Measurements from ENCODE around the gene RRP8. TPM values are rescaled to one million over a fixed set of nuclear protein-coding genes. Genes with fewer than 3 reads are reported as not detected.

RRP8 gene
- total RNA-seq, 2 donors from 2014 or later: 5.4 to 8.9 TPM

DNA sequence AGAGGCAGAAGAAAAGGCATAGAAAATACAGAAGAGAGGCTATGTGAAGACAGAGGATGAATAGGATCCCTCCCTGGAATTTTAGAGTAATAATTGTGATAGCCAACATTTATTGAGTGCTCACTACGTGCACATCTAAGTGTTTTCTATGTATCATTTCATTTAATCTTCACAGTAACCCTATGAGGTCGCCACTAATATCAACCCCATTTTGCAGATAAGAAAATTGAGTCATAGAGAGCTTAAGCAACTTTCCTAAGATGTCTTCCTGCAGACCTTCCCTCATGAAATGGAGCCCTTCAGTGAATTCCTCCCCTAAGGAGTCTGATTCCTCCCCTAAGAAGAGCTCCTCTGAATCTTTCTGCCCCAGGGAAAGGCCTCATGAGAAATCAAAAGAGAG is 38.1 kb downstream of the RRP8 start:
- no peaks in the 10 kb centered on the region for H3K9me3 ChIP-seq
- H3K27me3 ChIP-seq: no peaks in the 10 kb centered on the region
- TF ChIP-seq CTCF (IDR thresholded peaks at IDR 0.05) (no peak), POLR2A (IDR thresholded peaks at IDR 0.05) (no peak)
- H3K4me3 ChIP-seq: no peak overlapping the region
- WGBS, 2 donors: 58 to 83% methylated on average over 2 of the region's 2 CpGs
- intact Hi-C loops (cut with DNase I): no loop called here
- no peaks in the 10 kb centered on the region for H3K36me3 ChIP-seq (replicated peaks in 1 of 2; ENCODE audit: insufficient read depth in 1 of 2, low read depth in 2 of 2)
- DNase-seq (no peak), ATAC-seq (no peak)
- peaks cover 10% of the 10 kb centered on the region for H3K4me1 ChIP-seq
- H3K27ac ChIP-seq: no peak overlapping the region

GRCh38 chr11:6563667-6564066 is 39.7 kb downstream of the RRP8 start:
- Histone ChIP-seq H3K4me3 (no peak overlapping the region), H3K36me3 (replicated peaks in 1 of 2; ENCODE audit: insufficient read depth in 1 of 2, low read depth in 2 of 2) (no peaks in the 10 kb centered on the region), H3K9me3 (no peaks in the 10 kb centered on the region), H3K27me3 (no peaks in the 10 kb centered on the region), H3K4me1 (peaks cover 5% of the 10 kb centered on the region), H3K27ac (no peak overlapping the region)
- TF ChIP-seq POLR2A (IDR thresholded peaks at IDR 0.05): no peak
- TF ChIP-seq CTCF (IDR thresholded peaks at IDR 0.05): no peak
- DNase-seq (no peak), ATAC-seq (no peak)
- intact Hi-C loops (cut with DNase I): no loop called here
- WGBS, 2 donors: 85 to 96% methylated on average over 8 to 9 of the region's 10 CpGs

GRCh38 chr11:6563121-6563619 is 40.2 kb downstream of the RRP8 start:
- TF ChIP-seq CTCF (IDR thresholded peaks at IDR 0.05) (no peak), POLR2A (IDR thresholded peaks at IDR 0.05) (no peak)
- WGBS, 2 donors: 95 to 98% methylated on average over 4 of the region's 4 CpGs
- no peak for DNase-seq
- Histone ChIP-seq H3K4me3 (no peak overlapping the region), H3K4me1 (peaks cover under 1% of the 10 kb centered on the region), H3K9me3 (no peaks in the 10 kb centered on the region), H3K27ac (no peak overlapping the region), H3K36me3 (replicated peaks in 1 of 2; ENCODE audit: insufficient read depth in 1 of 2, low read depth in 2 of 2) (no peaks in the 10 kb centered on the region), H3K27me3 (no peaks in the 10 kb centered on the region)
- intact Hi-C loops (cut with DNase I): no loop called here
- no peak for ATAC-seq

GRCh38 chr11:6561288-6561687 is 42.1 kb downstream of the RRP8 start:
- DNase-seq: no peak
- no peak for ATAC-seq
- Histone ChIP-seq H3K9me3 (no peaks in the 10 kb centered on the region), H3K36me3 (replicated peaks in 1 of 2; ENCODE audit: insufficient read depth in 1 of 2, low read depth in 2 of 2) (no peaks in the 10 kb centered on the region), H3K27me3 (no peaks in the 10 kb centered on the region), H3K4me1 (peaks cover 8% of the 10 kb centered on the region), H3K4me3 (no peak overlapping the region), H3K27ac (no peak overlapping the region)
- TF ChIP-seq POLR2A (IDR thresholded peaks at IDR 0.05): no peak
- TF ChIP-seq CTCF (IDR thresholded peaks at IDR 0.05): no peak
- intact Hi-C loops (cut with DNase I): no loop called here
- 82 to 89% methylated on average over 3 of the region's 3 CpGs for WGBS, 2 donors

DNA sequence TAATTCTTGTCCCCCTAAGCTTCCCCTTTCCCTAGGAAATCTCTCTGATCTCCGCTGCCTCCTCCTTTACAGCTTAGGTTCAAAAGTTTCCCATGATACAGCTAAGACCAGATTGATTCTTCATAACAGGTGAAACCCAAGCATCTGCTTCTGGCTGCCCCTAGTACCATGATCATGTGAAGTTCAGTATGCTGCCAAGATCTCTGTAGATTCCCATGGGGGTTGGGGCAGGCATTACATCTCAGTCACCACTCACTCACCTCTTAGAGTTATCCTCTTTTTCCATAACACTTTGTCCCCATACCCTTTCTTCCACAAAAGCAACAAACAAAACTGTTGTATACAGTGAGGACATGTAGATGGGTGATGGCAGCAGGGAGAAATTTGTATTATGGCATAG is 44.0 kb downstream of the RRP8 start:
- intact Hi-C loops (cut with DNase I): no loop called here
- peaks cover 8% of the 10 kb centered on the region for H3K4me1 ChIP-seq
- no peak for DNase-seq
- no peak overlapping the region for H3K4me3 ChIP-seq
- H3K27me3 ChIP-seq: no peaks in the 10 kb centered on the region
- ATAC-seq: no peak
- TF ChIP-seq CTCF (IDR thresholded peaks at IDR 0.05) (no peak), POLR2A (IDR thresholded peaks at IDR 0.05) (no peak)
- no peaks in the 10 kb centered on the region for H3K36me3 ChIP-seq (replicated peaks in 1 of 2; ENCODE audit: insufficient read depth in 1 of 2, low read depth in 2 of 2)
- H3K9me3 ChIP-seq: no peaks in the 10 kb centered on the region
- H3K27ac ChIP-seq: no peak overlapping the region
- WGBS, 2 donors: 90 to 100% methylated on average over 1 of the region's 1 CpG
